ENCODE data around the gene ZNF653. TPM values are rescaled to one million over a fixed set of nuclear protein-coding genes. Genes with fewer than 3 reads are reported as not detected.
"Not testable (repeated sequence)": the region's sequence is repeated elsewhere in the genome, so short reads cannot be mapped to it uniquely, and the experiment has no call there.

ZNF653 gene
- total and polyA plus RNA-seq, 9 of the 15 experiments (the other 6 are each of a cell fraction or from before 2014, with no cell fraction given), result 1.6 to 8.0 (median 4.2) TPM; not detected in 2

GRCh38 chr19:11455233-11455554, 50.4 kb downstream of the ZNF653 start:
- FAIRE-seq; H3K4me3 ChIP-seq; H3K9ac ChIP-seq (ENCODE audit: insufficient read depth in 1 of 2, low read depth in 2 of 2, low read length in 2 of 2); H2AFZ ChIP-seq (ENCODE audit: low read depth, low read length); H3K27ac ChIP-seq (ENCODE audit: extremely low read depth, low read depth, low read length); DNase-seq (ENCODE audit: extremely low read depth in 1 of 4, low spot score in 3 of 4); H3K79me2 ChIP-seq (ENCODE audit: control insufficient read depth, insufficient read depth, low read length); H3K9me3 ChIP-seq (replicated peaks; ENCODE audit: control insufficient read depth, insufficient read depth, low read depth, low read length); H4K20me1 ChIP-seq (replicated peaks; ENCODE audit: control insufficient read depth, insufficient read depth, low read length); H3K9me1 ChIP-seq (ENCODE audit: control insufficient read depth, insufficient read depth, low read length); in situ Hi-C loops (cut with MboI); H3K36me3 ChIP-seq (ENCODE audit: control insufficient read depth, insufficient read depth, low read length); ATAC-seq; BruUV-seq (replicated peaks); H3K4me2 ChIP-seq (ENCODE audit: insufficient read depth, low read length); intact Hi-C loops (cut with micrococcal nuclease); POLR2A ChIA-PET; H3K27me3 ChIP-seq (ENCODE audit: control insufficient read depth in 2 of 2, insufficient read depth in 2 of 2, low read length in 2 of 2): not testable (repeated sequence)
- TF ChIP-seq BCOR (IDR thresholded peaks at IDR 0.05), result 0 out of 2 replicates have a peak, but pooled peaks have one; percentile 31
- peak; percentile 80 for TF ChIP-seq ZNF121 (CRISPR knock-in tag; conservative IDR thresholded peaks at IDR 0.05)
- CTCF ChIA-PET (ENCODE audit: low intra/inter-chr PET ratio), result interaction anchor here (0.6 kb wide), 1 partner anchor 49 kb away, joined by 4 read pairs; no protein-coding TSS in a partner anchor
- H3K4me1 ChIP-seq (replicated peaks in 1 of 2; ENCODE audit: control insufficient read depth in 2 of 2, insufficient read depth in 2 of 2, low read length in 2 of 2), result peaks cover 0 to 47% of the 10 kb centered on the region in 2 experiments; a peak in 3 of 5 replicates
- 28% methylated on average over 6 of the region's 9 CpGs for WGBS (ENCODE audit: insufficient coverage, low coverage, missing lambda C conversion rate)

DNA sequence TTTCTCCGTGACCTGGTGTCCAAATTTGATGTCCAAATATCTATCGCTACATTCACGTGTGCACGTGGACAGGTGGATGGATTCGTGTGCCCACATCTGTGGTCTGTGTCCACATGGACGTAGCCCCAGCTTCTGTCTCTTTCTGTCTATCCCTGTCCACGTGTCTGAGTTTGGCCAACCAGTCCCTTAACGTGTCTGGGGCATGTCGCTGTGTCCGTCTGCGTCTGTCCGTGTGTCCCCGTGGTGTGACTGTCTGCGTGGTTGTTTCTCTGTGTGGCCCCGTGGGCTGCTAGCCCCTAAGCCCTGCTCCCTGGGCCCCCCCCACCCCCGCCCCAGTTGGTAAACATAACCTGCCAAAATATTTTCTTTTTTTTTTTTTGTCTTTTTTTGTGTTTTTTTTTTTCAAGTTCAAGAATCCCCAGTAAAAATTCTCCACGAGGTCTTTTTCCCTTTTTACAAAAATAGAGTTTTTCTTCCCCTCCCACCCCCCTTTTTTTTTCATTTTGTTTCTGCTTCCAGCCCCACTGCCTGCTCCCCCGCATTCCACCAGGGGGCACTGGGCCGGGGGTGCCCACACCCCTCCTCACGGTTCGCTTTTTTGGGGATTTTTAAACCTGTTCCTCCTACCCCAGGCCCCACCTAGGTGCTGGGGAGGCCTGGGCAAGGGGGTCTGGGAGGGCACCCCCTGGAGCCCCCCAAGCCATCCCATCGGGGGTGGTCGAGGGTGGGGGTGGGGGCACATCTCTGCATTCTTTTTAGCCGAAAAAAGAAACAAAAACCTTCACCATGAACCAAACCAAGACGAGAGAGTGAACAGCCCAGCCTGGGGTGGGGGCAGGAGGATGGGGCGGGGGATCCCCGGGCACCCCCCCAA, 51.9 kb downstream of the ZNF653 start:
- in situ Hi-C loops (cut with MboI), result no loop called here
- WGBS (ENCODE audit: insufficient coverage, low coverage, missing lambda C conversion rate), result 47% methylated on average over 12 of the region's 27 CpGs
- Histone ChIP-seq H3K27me3 (ENCODE audit: control insufficient read depth in 2 of 2, insufficient read depth in 2 of 2, low read length in 2 of 2) (peaks cover 0 to 9% of the 10 kb centered on the region in 2 experiments; a peak in 3 of 5 replicates), H3K27ac (ENCODE audit: extremely low read depth, low read depth, low read length) (no peak overlapping the region), H3K9me1 (ENCODE audit: control insufficient read depth, insufficient read depth, low read length) (no peaks in the 10 kb centered on the region), H2AFZ (ENCODE audit: low read depth, low read length) (peak overlapping the region; percentile 35; the same call in 1 of the 2 replicates), H3K36me3 (ENCODE audit: control insufficient read depth, insufficient read depth, low read length) (peaks cover 20% of the 10 kb centered on the region; the same call in 1 of the 3 replicates), H3K9me3 (replicated peaks; ENCODE audit: control insufficient read depth, insufficient read depth, low read depth, low read length) (no peaks in the 10 kb centered on the region), H3K79me2 (ENCODE audit: control insufficient read depth, insufficient read depth, low read length) (no peaks in the 10 kb centered on the region), H3K4me3 (no peak overlapping the region), H3K4me1 (replicated peaks in 1 of 2; ENCODE audit: control insufficient read depth in 2 of 2, insufficient read depth in 2 of 2, low read length in 2 of 2) (peaks cover 0 to 53% of the 10 kb centered on the region in 2 experiments; a peak in 3 of 5 replicates), H3K4me2 (ENCODE audit: insufficient read depth, low read length) (no peak overlapping the region), H4K20me1 (replicated peaks; ENCODE audit: control insufficient read depth, insufficient read depth, low read length) (0 out of 2 replicates have a peak, but pooled peaks cover 4% of the 10 kb centered on the region), H3K9ac (ENCODE audit: insufficient read depth in 1 of 2, low read depth in 2 of 2, low read length in 2 of 2) (peak overlapping the region in 1 of 2 experiments; percentile 61; a peak in 1 of 4 replicates)
- no TSS peak for BruUV-seq (replicated peaks)
- ChIA-PET POLR2A (no interaction called here), CTCF (ENCODE audit: low intra/inter-chr PET ratio) (interaction anchor here (0.6 to 1.2 kb wide), 3 partner anchors 134 to 481 kb away, joined by 3 to 7 read pairs (median 3); no protein-coding TSS in a partner anchor)
- intact Hi-C loops (cut with micrococcal nuclease), result loop anchor here (2.0 kb wide), 1 partner anchor 29 kb away; no protein-coding TSS in a partner anchor
- DNase-seq (ENCODE audit: extremely low read depth in 1 of 4, low spot score in 3 of 4) (peak; percentile 37 to 73 (median 71)), FAIRE-seq (peak; percentile 44), ATAC-seq (peak; percentile 66)
- TF ChIP-seq CREM (IDR thresholded peaks at IDR 0.05; ENCODE audit: low read depth) (no peak), ZKSCAN8 (CRISPR knock-in tag; IDR thresholded peaks at IDR 0.05) (no peak), PHTF2 (CRISPR knock-in tag; IDR thresholded peaks at IDR 0.05) (no peak), ZNF398 (CRISPR knock-in tag; IDR thresholded peaks at IDR 0.05) (no peak), ELK1 (CRISPR knock-in tag; IDR thresholded peaks at IDR 0.05) (no peak)
- TF ChIP-seq, protein P1, sequence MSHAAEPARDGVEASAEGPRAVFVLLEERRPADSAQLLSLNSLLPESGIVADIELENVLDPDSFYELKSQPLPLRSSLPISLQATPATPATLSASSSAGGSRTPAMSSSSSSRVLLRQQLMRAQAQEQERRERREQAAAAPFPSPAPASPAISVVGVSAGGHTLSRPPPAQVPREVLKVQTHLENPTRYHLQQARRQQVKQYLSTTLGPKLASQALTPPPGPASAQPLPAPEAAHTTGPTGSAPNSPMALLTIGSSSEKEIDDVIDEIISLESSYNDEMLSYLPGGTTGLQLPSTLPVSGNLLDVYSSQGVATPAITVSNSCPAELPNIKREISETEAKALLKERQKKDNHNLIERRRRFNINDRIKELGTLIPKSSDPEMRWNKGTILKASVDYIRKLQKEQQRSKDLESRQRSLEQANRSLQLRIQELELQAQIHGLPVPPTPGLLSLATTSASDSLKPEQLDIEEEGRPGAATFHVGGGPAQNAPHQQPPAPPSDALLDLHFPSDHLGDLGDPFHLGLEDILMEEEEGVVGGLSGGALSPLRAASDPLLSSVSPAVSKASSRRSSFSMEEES (CRISPR knock-in tag; IDR thresholded peaks at IDR 0.05), result no peak

Measured in K562 (cell line).